Smooth muscle cell (in vitro differentiated cells): ENCODE results near the gene GABRB1. TPM values are rescaled to one million over a fixed set of nuclear protein-coding genes. Genes with fewer than 3 reads are reported as not detected.

ENCODE experiments used
- DNase-seq: peaks from one replicate; lab custom pipeline; 2025; ENCODE audit not compliant: unreplicated experiment; lab: John Stamatoyannopoulos, UW
- H2AFZ ChIP-seq: fragments of 200-600 bp; sonication (generic); 2 replicates; pipeline ENCODE4 v1.6.0; 2016; ENCODE audit warnings: antibody characterized with exemption, low read depth, mild to moderate bottlenecking
- H3F3A ChIP-seq: fragments of 200-600 bp; sonication (generic); 2 replicates; pipeline ENCODE4 v1.6.0; 2017; ENCODE audit warnings: antibody characterized with exemption, low read depth
- H3K27ac ChIP-seq: fragments of 200-600 bp; sonication (generic); 2 replicates; pipeline ENCODE4 v1.5.1; 2016; ENCODE audit warnings: low read depth, mild to moderate bottlenecking
- H3K27me3 ChIP-seq: fragments of 200-600 bp; sonication (generic); 2 replicates; pipeline ENCODE4 v1.6.1; 2016; ENCODE audit warnings: low read depth, mild to moderate bottlenecking
- H3K36me3 ChIP-seq: fragments of 200-600 bp; sonication (generic); 2 replicates; pipeline ENCODE4 v1.5.1; 2016; ENCODE audit warnings: low read depth
- H3K4me1 ChIP-seq: fragments of 200-600 bp; sonication (generic); 2 replicates; pipeline ENCODE4 v1.5.1; 2016; ENCODE audit warnings: low read depth
- H3K4me2 ChIP-seq: fragments of 200-600 bp; sonication (generic); 2 replicates; pipeline ENCODE4 v1.6.0; 2016; ENCODE audit warnings: mild to moderate bottlenecking
- H3K4me3 ChIP-seq: fragments of 200-600 bp; sonication (generic); 2 replicates; pipeline ENCODE4 v1.5.1; 2016; ENCODE audit warnings: mild to moderate bottlenecking
- H3K79me2 ChIP-seq: fragments of 200-600 bp; sonication (generic); 2 replicates; pipeline ENCODE4 v1.6.0; 2016; ENCODE audit warnings: low read depth, mild to moderate bottlenecking
- H3K9ac ChIP-seq: fragments of 200-600 bp; sonication (generic); 2 replicates; pipeline ENCODE4 v1.6.0; 2016; ENCODE audit warnings: low read depth
- H3K9me3 ChIP-seq: fragments of 200-600 bp; sonication (generic); replicated peaks from 2 replicates; pipeline ENCODE4 v1.5.1; 2016; ENCODE audit warnings: low read depth
- H4K20me1 ChIP-seq: fragments of 200-600 bp; sonication (generic); 2 replicates; pipeline ENCODE4 v1.6.0; 2016; ENCODE audit warnings: low read depth
- CTCF ChIP-seq: fragments of 200-600 bp; sonication (generic); IDR thresholded peaks from 2 replicates; pipeline ENCODE4 v1.5.1; 2017; ENCODE audit warnings: borderline replicate concordance, mild to moderate bottlenecking, antibody characterized with exemption; ENCODE audit not compliant: insufficient read depth, poor library complexity, severe bottlenecking
- WGBS: methylation state at CpG from one replicate; pipeline ENCODE4 v1.1.7; 2016; ENCODE audit warnings: low lambda C conversion rate; 5-methylcytosine and 5-hydroxymethylcytosine counted together
- polyA plus RNA-seq: library from polyadenylated mRNA; unstranded; fragments of >200 nt; fragmentation: Nextera tagmentation; extraction: Ambion mirVana; gene quantifications from 2 replicates; pipeline ENCODE4 v1.2.1, GENCODE V29; 2016
- total RNA-seq: library from RNA; depleted of rRNA; stranded (reverse); fragments of >200 nt; gene quantifications from 2 replicates; pipeline ENCODE4 v1.2.3, GENCODE V29; 2014

GABRB1 gene
- total and polyA plus RNA-seq, 2 experiments from 2014 or later, result 0.22 TPM; not detected in 1

- Histone ChIP-seq H3K9ac (no peak overlapping the region), H3K36me3 (no peaks in the 10 kb centered on the region), H3K4me1 (peaks cover 7% of the 10 kb centered on the region), H3F3A (no peaks in the 10 kb centered on the region), H3K4me3 (no peak overlapping the region), H3K4me2 (no peak overlapping the region), H3K9me3 (no peaks in the 10 kb centered on the region), H2AFZ (no peak overlapping the region), H3K27ac (no peak overlapping the region), H3K79me2 (no peaks in the 10 kb centered on the region), H3K27me3 (no peaks in the 10 kb centered on the region), H4K20me1 (no peaks in the 10 kb centered on the region)
- 80% methylated on average over 1 of the region's 1 CpG for WGBS
- no peak for TF ChIP-seq CTCF
- no peak for DNase-seq
These were observed 444.0 kb downstream of the GABRB1 start for GRCh38 chr4:47475411-47475810.

Other genes starting within 250 kb of the GABRB1 start
- gene COX7B2, start 122.3 kb upstream of the GABRB1 start, total RNA-seq, result not detected in 2 replicates
- not detected in 2 replicates for gene COX7B2, start 122.3 kb upstream of the GABRB1 start, polyA plus RNA-seq
- gene GABRA4, start 38.0 kb upstream of the GABRB1 start, total RNA-seq, result not detected in 2 replicates
- gene GABRA4, start 38.0 kb upstream of the GABRB1 start, polyA plus RNA-seq, result not detected in 2 replicates